ENCODE data around the gene LY86. TPM values are rescaled to one million over a fixed set of nuclear protein-coding genes. Genes with fewer than 3 reads are reported as not detected.

The LY86 gene
- total and polyA plus RNA-seq, 12 donors: 0.23 to 7.6 (median 0.91) TPM

DNA sequence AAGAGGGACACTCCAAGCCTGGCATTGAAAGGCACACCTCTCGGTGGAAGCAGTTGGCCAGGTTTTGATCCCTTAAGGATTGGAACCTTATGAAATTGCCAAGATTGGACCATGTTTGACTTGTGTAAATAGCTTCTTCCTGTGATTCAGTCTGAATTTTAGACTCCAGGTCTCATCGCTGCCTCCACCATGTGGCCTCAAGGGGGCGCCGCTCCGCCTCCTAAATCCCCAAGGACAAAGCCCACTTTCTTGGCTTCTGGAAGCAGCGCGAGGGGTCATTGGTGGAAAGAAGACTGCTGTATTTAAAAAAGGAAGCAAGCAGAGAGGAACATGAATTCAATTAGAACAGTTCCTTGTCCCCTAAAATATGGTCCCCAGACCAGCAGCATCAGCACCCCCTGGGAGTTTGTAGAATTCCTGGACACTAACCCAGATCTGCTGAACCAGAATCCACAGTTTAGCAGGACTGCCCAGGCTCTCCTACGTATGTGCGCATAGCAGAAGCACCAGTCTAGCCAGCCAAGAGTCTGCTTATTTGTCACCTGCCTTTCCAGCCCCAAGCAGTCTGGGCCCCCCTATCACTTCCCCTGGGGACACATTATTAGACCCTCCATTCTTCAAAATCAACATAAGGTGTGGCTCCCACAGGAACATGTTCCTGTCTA is 108.5 kb downstream of the LY86 start:
- H3K9me3 ChIP-seq: no peaks in the 10 kb centered on the region
- H3K4me1 ChIP-seq: peaks cover 18 to 63% (median 52%) of the 10 kb centered on the region in 9 donors
- TF ChIP-seq CTCF (IDR thresholded peaks at IDR 0.05): peak; percentile 56 to 83 (median 77)
- WGBS, 2 donors: 33 to 45% methylated on average over 9 of the region's 9 CpGs
- peak; percentile 56 to 65 for DNase-seq
- H3K27ac ChIP-seq: peak overlapping the region in 8 of 10 donors; percentile 67 to 88 (median 77)
- H3K4me3 ChIP-seq: no peak overlapping the region
- intact Hi-C loops (cut with DNase I): loop anchor here in 1 of 10 donors (10.0 kb wide), 1 partner anchor 918 kb away; no protein-coding TSS in a partner anchor
- H3K27me3 ChIP-seq: no peaks in the 10 kb centered on the region
- peak in 2 of 8 donors; percentile 23 to 32 for ATAC-seq
- H3K36me3 ChIP-seq: no peaks in the 10 kb centered on the region

DNA sequence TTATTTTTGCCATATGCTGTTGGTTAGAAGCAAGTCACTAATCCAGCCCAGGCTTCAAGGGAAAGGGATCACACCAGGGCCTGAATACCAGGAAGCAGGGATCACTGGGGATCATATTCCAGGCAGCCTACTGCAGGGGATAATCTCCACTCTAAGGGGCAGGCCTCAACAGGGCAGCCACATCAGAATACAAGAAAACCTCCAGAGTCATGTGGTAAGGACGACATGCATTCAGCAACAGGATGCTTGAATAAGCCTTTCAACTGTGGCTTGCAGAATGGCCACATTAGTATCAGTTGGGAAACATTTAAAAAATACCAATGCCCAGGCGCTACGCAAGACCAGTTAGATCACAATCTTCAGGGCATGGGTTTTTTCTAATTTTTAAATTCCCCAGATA is 109.1 kb downstream of the LY86 start:
- DNase-seq (no peak), ATAC-seq (no peak)
- H3K4me3 ChIP-seq: no peak overlapping the region
- H3K9me3 ChIP-seq: no peaks in the 10 kb centered on the region
- H3K36me3 ChIP-seq: no peaks in the 10 kb centered on the region
- WGBS, 2 donors: 79 to 89% methylated on average over 3 of the region's 3 CpGs
- intact Hi-C loops (cut with DNase I): loop anchor here in 1 of 10 donors (10.0 kb wide), 1 partner anchor 917 kb away; no protein-coding TSS in a partner anchor
- peak overlapping the region in 6 of 10 donors; percentile 35 to 88 (median 78) for H3K27ac ChIP-seq
- TF ChIP-seq CTCF (IDR thresholded peaks at IDR 0.05): no peak
- H3K27me3 ChIP-seq: no peaks in the 10 kb centered on the region
- peaks cover 18 to 63% (median 52%) of the 10 kb centered on the region in 9 donors for H3K4me1 ChIP-seq

- ATAC-seq (peak; percentile 70 to 92 (median 82)), DNase-seq (peak; percentile 52 to 90)
- Histone ChIP-seq H3K4me1 (peaks cover 12 to 53% (median 42%) of the 10 kb centered on the region in 9 donors), H3K9me3 (no peaks in the 10 kb centered on the region), H3K27me3 (no peaks in the 10 kb centered on the region), H3K36me3 (no peaks in the 10 kb centered on the region), H3K27ac (peak overlapping the region in 9 of 10 donors; percentile 6 to 74 (median 59)), H3K4me3 (no peak overlapping the region)
- intact Hi-C loops (cut with DNase I): loop anchor here in 1 of 10 donors (10.0 kb wide), 1 partner anchor 915 kb away; no protein-coding TSS in a partner anchor
- TF ChIP-seq CTCF (IDR thresholded peaks at IDR 0.05): peak in 3 of 9 donors; percentile 34 to 40 (median 34)
- 31 to 32% methylated on average over 11 of the region's 11 CpGs for WGBS, 2 donors
These were observed 111.3 kb downstream of the LY86 start for GRCh38 chr6:6699741-6700367.

DNA sequence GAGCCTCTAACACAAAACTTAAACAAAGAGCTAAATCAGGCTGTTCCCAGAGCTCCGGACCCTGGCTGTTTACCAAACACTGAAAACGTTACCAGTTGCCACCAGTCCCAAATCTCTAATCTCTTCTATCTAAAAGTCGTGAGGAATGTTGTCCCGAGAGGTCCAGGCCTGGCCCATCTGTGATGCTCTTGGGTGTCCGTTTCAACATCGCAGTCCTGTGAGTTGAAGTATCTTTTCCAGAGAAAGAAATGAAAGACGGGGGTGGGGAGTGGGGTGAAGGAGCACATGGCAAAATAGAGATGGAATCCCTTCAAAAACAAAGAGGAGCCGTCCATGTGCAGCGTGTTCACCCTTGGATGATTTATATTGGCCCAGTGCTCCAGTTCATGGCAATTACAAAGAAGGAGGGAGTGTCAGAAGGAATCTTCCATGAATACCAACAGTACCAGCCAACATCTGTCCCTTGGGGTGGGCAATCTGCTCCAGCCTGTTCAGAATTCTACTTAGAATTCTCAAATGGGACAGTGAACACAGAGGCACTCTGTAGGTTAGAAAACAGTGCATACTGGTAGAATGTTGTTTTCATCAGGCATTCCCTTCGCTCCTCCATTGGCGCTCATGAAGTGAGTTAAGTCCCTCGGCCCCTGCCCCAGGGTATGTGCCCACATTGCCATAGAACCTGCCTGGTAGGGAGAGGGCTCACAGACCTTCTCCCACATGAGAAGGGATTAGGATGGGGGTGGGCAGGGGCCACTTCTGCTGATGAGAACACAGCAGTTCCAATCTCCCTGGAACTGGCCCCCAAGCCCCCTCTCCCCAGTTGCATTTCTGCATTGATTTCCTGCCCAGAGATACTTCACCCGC is 112.1 kb downstream of the LY86 start:
- DNase-seq (no peak), ATAC-seq (peak in 1 of 8 donors; percentile 1)
- H3K27ac ChIP-seq: peak overlapping the region in 7 of 10 donors; percentile 22 to 74 (median 64)
- intact Hi-C loops (cut with DNase I): no loop called here
- no peak overlapping the region for H3K4me3 ChIP-seq
- H3K36me3 ChIP-seq: no peaks in the 10 kb centered on the region
- no peaks in the 10 kb centered on the region for H3K9me3 ChIP-seq
- H3K27me3 ChIP-seq: no peaks in the 10 kb centered on the region
- H3K4me1 ChIP-seq: peaks cover 6 to 45% (median 35%) of the 10 kb centered on the region in 9 donors
- 55 to 61% methylated on average over 13 of the region's 13 CpGs for WGBS, 2 donors
- no peak for TF ChIP-seq CTCF (IDR thresholded peaks at IDR 0.05)
